Measurements from ENCODE around the gene ZMIZ1.

DNA sequence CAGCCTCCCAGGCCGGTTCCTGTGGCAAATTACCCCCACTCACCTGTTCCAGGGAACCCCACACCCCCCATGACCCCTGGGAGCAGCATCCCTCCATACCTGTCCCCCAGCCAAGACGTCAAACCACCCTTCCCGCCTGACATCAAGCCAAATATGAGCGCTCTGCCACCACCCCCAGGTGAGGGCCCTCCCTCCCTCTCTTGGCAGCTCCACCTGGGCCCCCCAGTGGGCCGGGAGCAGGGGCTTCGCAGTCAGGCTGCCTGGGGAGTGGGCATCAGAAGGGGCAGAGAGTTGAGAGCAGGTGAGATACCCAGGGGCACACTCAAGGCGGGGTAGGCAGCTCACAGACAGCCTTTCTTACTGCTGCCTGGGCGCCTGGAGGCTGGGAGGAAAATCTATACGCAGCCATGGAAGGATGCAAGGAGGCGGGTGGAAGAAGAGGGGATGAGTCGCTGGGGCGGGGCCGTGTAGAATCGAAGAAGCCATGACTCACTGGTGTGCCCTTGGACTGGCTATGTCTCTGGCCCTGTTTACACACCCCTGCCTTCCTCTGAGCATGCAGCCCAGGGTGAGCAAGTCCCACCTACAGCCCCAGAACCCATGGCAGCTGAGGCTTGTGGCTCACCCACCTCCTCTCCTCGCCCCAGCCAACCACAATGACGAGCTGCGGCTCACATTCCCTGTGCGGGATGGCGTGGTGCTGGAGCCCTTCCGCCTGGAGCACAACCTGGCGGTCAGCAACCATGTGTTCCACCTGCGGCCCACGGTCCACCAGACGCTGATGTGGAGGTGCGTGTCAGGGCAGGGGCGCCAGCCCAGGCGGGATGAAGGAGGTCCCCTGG is 229.9 kb downstream of the ZMIZ1 start:
- no peak for TF ChIP-seq POLR2AphosphoS5 (IDR thresholded peaks at IDR 0.05; ENCODE audit: low read depth, low read length)
- TF ChIP-seq, protein P1, sequence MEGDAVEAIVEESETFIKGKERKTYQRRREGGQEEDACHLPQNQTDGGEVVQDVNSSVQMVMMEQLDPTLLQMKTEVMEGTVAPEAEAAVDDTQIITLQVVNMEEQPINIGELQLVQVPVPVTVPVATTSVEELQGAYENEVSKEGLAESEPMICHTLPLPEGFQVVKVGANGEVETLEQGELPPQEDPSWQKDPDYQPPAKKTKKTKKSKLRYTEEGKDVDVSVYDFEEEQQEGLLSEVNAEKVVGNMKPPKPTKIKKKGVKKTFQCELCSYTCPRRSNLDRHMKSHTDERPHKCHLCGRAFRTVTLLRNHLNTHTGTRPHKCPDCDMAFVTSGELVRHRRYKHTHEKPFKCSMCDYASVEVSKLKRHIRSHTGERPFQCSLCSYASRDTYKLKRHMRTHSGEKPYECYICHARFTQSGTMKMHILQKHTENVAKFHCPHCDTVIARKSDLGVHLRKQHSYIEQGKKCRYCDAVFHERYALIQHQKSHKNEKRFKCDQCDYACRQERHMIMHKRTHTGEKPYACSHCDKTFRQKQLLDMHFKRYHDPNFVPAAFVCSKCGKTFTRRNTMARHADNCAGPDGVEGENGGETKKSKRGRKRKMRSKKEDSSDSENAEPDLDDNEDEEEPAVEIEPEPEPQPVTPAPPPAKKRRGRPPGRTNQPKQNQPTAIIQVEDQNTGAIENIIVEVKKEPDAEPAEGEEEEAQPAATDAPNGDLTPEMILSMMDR (IDR thresholded peaks at IDR 0.05), result no peak
- TF ChIP-seq REST (IDR thresholded peaks at IDR 0.05; ENCODE audit: insufficient read depth in 1 of 2, low read depth in 2 of 2, low read length in 1 of 2), result no peak
- TF ChIP-seq SIN3A (IDR thresholded peaks at IDR 0.05; ENCODE audit: borderline replicate concordance, insufficient read depth, low read depth, low read length), result no peak
